DOHH2 (cell line): ENCODE results near the gene YBX2.

Experiments used
- CTCF ChIP-seq: fragments of 200-600 bp; sonication (generic); IDR thresholded peaks from one replicate; pipeline ENCODE4 v1.5.1; 2014; ENCODE audit warnings: antibody characterized with exemption, mild to moderate bottlenecking, low read depth, low read length; ENCODE audit not compliant: poor library complexity, severe bottlenecking
- EZH2phosphoT487 ChIP-seq: fragments of 200-600 bp; sonication (generic); IDR thresholded peaks from 2 replicates; pipeline ENCODE4 v1.6.1; 2017; ENCODE audit warnings: borderline replicate concordance, mild to moderate bottlenecking, antibody characterized with exemption, low read length, moderate library complexity, mixed read lengths

DNA sequence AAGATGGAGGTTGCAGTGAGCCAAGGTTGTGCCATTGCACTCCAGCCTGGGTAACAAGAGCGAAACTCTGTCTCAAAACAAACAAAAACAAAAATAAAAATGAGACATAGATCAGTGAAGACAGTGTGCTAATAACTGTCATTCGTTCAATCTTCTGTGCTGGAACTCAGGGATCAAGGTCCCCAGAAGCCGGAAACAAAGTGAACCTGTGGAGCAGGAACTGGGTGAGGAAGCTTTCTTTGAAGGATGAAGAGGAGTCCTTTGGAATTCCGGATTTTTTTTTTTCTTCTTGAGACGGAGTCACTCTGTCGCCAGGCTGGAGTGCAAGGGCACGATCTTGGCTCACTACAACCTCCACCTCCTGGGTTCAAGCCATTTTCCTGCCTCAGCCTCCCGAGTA, 15.0 kb downstream of the YBX2 start:
- TF ChIP-seq CTCF (no peak), EZH2phosphoT487 (no peak)
